GM21367 (cell line): ENCODE data around the gene NUTM2D.
"Not testable (repeated sequence)": the region's sequence is repeated elsewhere in the genome, so short reads cannot be mapped to it uniquely, and the experiment has no call there.

Experiments
- ATAC-seq: cut with Tn5 transposase; IDR thresholded peaks from one replicate; pipeline ENCODE4 v1.9.1; 2021; ENCODE audit not compliant: unreplicated experiment

NUTM2D gene, protein sequence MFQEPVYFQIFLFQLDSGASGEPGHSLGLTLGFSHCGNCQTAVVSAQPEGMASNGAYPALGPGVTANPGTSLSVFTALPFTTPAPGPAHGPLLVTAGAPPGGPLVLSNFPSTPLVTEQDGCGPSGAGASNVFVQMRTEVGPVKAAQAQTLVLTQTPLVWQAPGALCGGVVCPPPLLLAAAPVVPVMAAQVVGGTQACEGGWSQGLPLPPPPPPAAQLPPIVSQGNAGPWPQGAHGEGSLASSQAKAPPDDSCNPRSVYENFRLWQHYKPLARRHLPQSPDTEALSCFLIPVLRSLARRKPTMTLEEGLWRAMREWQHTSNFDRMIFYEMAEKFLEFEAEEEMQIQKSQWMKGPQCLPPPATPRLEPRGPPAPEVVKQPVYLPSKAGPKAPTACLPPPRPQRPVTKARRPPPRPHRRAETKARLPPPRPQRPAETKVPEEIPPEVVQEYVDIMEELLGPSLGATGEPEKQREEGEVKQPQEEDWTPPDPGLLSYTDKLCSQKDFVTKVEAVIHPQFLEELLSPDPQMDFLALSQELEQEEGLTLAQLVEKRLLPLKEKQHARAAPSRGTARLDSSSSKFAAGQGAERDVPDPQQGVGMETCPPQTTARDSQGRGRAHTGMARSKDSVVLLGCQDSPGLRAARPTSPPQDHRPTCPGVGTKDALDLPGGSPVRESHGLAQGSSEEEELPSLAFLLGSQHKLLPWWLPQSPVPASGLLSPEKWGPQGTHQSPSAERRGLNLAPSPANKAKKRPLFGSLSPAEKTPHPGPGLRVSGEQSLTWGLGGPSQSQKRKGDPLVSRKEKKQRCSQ

DNA sequence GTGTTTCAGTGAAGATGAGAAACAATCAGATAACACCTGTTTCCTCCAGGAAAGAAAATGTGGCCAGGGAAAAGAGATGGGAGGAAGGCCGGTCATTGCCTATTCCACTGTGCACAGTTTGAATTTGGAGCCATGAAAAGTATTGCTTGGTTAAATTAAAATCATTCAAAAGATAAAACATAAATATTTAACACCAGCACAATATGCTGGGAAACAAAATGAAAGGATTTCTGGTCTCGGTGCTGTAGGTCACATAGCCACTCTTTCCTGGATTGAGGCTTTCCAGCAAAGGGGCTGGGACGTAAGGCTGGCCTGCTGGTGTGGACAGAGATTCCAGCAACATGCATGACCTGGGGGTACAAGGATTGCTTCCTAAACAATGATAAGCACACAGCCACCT, at the start of gene NUTM2D:
Gene NUTM2D, plus strand, starts transcription at position 301 of the 400 bp plus-strand sequence. CDS start 522 bp downstream, outside the sequence.
- ATAC-seq: not testable (repeated sequence)

DNA sequence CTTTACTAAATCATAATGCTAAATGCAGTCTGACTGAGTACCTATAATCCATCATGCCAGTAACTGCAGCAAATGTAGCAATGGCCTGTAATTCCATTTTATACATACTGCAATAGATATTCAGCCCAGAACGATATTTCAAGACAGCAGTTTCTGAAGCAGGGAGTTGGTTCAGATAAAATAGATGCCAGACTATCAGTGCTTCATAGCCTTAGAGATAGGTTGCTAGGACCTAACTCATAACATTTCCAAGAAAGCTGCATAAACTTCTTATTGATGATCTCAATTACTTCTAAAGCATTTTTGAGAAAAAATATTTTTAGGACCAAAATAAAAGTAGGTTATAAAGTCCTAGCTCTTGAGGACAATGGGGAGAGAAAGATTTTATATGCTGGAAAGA, 48.8 kb upstream of the NUTM2D start:
- ATAC-seq: not testable (repeated sequence)

DNA sequence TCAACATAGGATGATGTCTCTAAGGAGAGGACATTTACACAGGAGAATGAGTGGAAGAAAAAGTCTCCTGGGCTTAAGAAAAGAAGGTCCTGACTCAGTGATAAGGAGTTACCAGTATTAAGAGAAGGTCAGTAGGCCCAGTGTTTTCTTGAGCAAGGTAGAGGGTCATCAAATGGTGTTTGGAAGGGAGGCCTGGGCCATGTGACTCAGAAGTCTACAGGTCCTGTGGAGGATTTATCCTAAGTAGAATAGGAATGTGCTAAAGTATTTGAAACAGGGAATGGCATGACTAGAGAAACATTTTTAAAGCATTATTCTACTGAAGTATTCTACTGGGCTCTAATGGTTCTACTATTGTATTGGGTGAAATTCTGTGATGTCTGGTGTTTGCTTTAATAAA, 47.9 kb upstream of the NUTM2D start:
- not testable (repeated sequence) for ATAC-seq

DNA sequence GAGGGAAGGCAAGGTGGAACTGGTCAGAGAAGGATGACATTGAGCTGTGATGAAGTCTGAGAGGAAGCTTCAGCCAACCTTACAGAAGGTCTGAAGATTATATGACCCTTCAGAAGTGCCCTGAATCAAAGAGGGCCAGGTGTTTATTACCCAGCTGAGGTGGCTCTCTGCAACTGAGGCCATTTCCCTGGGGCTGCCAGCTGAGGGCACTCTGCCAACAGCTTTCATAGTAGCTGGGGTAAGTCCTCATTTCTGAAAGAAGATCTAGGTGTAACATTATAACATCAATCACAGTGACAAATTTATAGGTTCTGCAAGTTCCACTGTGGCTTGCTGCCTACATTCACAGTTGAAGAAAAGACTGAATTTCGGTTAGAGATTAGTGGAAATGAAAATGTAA, 46.0 kb upstream of the NUTM2D start:
- not testable (repeated sequence) for ATAC-seq

DNA sequence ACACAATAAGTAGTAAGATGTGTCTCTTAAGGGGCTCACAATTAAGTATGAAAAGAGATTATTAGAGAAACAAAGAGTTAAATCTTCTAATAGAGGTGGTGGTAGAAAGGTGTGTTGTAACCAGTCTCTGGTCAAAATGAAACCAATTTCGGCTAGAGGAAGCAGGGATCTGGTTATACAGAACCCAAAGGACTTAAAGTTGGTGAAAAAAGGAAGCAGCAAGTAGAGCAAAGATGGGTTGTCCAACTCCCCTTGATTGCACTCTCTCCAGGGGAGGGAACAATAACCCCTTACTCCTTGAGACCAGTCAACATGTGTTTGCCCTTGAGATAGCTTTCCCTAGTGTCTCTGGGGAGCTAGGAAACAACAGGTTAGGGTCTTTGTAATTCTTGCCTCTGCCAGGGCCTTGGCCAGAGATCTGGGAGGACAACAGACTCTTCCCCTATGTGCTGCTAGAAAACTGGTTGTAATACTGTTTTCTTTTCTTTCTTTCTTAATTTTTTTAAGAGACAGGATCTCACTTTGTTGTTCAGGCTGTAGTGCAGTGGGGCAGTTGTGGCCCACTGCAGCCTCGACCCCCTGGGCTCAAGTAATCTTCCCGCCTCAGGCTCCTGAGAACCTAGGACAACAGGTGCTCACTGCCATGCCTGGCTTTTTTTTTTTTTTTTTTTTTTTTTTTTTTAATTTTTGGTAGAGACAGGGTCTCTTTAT, 43.7 kb upstream of the NUTM2D start:
- not testable (repeated sequence) for ATAC-seq

- ATAC-seq: not testable (repeated sequence)
These were observed 43.1 kb upstream of the NUTM2D start for GRCh38 chr10:87314360-87314973.

- not testable (repeated sequence) for ATAC-seq
These were observed 36.0 kb upstream of the NUTM2D start for GRCh38 chr10:87321505-87321904.

DNA sequence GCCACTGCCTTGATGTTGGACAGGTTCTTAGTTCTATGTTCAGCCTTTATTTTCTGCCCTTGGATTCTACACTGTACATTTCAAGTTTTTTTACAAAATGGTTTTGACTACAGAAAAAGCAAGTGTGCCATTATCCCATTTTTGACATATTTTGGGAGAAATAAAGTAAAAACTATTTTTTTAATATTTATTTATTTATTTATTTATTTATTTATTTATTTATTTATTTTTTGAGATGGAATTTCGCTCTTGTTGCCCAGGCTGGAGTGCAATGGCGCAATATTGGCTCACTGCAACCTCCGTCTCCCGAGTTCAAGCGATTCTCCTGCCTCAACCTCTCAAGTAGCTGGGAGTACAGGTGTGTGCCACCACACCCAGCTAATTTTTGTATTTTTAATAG, 33.0 kb upstream of the NUTM2D start:
- ATAC-seq: not testable (repeated sequence)

DNA sequence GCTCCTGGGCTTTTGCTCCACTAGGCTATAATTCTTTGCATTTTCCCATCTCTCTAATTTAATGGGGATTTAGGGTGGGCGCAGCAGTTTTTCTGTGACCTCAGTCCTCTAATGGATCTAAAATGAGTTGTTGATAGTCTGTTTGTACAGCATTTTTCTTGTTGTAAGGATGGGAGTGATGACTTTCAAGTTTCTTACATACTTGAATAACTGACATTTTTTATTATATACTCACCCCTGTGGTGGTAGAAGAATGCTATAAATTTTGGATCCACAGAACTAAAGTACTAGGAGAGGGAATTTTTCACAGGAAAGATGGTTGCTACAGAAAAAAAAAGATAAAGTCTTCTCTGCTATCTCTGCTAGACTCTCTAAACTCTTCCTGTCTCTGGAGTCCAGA, 29.6 kb upstream of the NUTM2D start:
- not testable (repeated sequence) for ATAC-seq

DNA sequence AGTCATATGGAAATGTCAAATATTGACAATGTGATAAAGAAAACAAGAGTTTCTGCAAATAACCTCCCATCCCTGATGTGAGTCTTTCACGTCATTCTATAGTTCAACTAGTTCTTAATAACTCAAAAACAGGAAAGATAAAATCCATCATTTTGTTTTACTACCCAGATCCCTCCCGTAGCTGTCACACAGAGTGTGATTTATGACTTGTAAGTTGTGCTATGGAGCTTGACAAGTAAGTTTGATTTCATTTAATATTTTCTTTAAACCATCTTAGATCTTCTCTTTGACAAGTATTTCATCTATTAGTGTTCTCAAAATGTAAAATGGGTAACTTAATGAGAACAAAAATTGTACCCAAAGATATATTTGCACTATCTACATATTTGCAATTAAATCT, 28.4 kb upstream of the NUTM2D start:
- not testable (repeated sequence) for ATAC-seq

DNA sequence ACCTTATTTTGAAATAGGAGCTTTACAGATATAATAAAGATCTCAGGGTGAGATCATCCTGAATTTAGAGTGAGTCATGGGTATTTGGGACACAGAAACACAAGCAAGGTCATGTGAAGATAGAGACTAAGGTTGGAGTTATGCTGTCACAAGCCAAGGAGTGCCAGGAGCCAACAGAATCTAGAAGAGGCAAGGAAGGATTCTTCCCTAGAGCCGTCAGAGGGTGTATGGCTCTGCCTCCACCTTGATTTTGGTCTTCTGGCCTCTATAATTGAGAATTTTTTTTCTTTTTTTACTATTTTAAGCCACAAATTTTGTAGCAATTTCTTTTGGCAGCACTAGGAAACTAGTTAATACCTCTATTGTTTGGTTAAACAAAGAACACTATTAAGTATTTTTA, 24.9 kb upstream of the NUTM2D start:
- not testable (repeated sequence) for ATAC-seq

- ATAC-seq: not testable (repeated sequence)
These were observed 17.1 kb upstream of the NUTM2D start for GRCh38 chr10:87340411-87340810.

DNA sequence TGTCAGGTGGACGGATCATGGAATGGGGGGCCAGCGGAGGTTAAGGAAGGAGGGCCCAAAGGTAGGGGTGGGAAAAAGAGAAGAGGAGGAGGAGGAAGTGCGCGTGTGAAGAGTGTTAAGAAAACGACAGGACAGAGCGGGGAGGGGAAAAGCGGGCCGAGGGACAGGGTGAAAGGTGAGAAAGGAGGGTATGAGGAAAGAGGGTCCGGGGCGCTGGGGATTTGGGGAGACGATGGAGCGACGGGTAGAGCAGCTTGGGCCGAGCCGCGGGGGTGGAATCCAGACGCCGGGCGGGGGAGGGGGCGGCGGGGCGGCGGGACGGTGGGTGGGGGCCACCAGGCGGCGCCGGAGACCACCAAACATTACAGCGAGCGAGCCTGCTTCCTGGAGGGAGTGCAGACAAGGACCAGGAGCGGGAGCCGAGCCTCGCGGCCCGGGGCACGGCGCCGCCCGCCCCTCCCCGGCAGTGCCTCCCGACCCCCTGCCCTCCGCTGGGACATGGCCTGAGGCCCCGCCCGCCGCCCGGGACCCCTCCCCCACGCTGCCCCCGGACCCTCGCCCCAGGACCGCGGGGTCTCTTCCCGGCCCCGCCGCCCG, 15.9 kb upstream of the NUTM2D start:
- ATAC-seq: not testable (repeated sequence)

GRCh38 chr10:87342249-87342710, 15.3 kb upstream of the NUTM2D start:
- peak; percentile 88 for ATAC-seq

DNA sequence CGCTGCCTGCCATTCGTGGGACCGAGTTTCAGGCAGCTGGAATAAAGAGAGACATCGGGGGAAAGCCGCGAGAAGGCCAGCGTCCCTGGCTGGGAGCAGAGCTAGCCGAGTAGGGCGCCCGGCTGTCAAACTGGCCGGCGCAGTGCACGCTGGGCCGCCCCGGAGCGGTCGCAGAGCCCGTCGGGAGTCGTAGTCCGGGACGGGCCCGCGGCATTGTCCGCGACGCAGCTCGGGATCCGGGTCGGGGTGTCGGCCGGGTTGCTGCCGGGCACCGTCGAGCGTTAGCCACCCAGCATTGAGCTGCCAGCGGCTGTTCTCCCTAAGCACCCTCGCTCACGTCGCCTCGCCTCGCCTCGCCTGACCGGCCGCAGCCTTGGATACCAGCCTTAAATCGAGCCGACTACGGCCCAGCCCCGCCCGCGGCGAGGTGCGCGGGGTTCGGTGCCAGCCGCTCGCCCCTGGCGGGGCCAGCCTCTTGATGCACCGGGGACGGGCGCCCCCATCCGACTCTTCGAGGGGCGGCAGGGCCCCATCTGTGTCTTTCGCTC, 14.8 kb upstream of the NUTM2D start:
- ATAC-seq: peak; percentile 64

DNA sequence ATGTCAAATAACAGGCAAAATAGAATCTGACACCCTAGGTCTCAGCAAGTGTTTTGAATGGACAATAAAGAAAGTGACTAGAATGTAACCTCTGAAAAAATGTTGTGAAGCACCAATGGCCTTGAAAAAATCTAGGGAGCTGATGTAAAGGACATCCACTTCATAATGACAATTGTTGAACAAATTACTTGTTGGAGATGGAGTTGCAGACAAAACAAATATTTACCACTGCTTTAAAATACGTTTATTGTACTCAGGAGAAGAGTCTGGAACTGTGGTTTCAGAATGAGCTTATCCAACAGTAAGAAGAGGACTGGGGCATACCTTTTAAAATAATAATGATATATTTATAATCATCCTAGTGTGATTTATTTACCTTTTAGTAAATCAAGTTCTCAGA, 11.8 kb upstream of the NUTM2D start:
- not testable (repeated sequence) for ATAC-seq

- not testable (repeated sequence) for ATAC-seq
These were observed 7.4 kb upstream of the NUTM2D start for GRCh38 chr10:87350161-87350560.

- ATAC-seq: not testable (repeated sequence)
These were observed 4.7 kb upstream of the NUTM2D start for GRCh38 chr10:87352825-87353224.

GRCh38 chr10:87355110-87355509, 2.4 kb upstream of the NUTM2D start:
- not testable (repeated sequence) for ATAC-seq

DNA sequence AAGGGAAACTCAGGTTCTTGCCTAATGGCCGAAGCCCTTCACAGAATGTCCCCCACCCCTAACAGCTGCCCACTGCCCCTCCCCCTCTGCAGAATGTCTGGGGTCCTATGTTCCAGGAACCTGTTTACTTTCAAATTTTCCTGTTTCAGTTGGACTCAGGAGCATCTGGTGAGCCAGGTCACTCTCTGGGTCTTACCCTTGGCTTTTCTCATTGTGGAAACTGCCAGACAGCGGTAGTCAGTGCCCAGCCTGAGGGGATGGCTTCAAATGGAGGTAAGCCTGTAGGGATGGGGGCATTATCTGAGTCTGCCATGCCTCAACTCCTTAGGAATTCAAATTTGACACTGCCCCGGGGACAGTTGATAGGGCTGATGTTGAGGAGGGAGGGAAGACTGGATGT, 615 bp downstream of the NUTM2D start:
- not testable (repeated sequence) for ATAC-seq
